Mesothelial cell of epicardium (in vitro differentiated cells): Measurements from ENCODE around the gene RASL12. TPM values are rescaled to one million over a fixed set of nuclear protein-coding genes. Genes with fewer than 3 reads are reported as not detected.

Source experiments
- DNase-seq, 2 experiments: peaks; one replicate each; pipeline ENCODE4 v3.0.0; 2021; ENCODE audit warnings: low spot score in 2 of 2; ENCODE audit not compliant: unreplicated experiment in 2 of 2
- H3K27ac Mint-ChIP-seq: 2 replicates; pipeline ENCODE4 v1.8.0; 2021; ENCODE audit warnings: mixed read lengths
- H3K27me3 Mint-ChIP-seq: 2 replicates; pipeline ENCODE4 v1.8.0; 2021; ENCODE audit warnings: low read depth, mixed read lengths
- H3K36me3 Mint-ChIP-seq: 2 replicates; pipeline ENCODE4 v1.8.0; 2021; ENCODE audit warnings: mixed read lengths
- H3K4me1 Mint-ChIP-seq: 2 replicates; pipeline ENCODE4 v1.8.0; 2021; ENCODE audit warnings: mixed read lengths
- H3K4me3 Mint-ChIP-seq: 2 replicates; pipeline ENCODE4 v1.8.0; 2021; ENCODE audit warnings: mild to moderate bottlenecking, moderate library complexity, mixed read lengths
- H3K9me3 Mint-ChIP-seq: 2 replicates; pipeline ENCODE4 v1.8.0; 2021; ENCODE audit warnings: mixed read lengths
- CTCF ChIP-seq: fragments of 200-600 bp; sonication (generic); IDR thresholded peaks from one replicate; pipeline ENCODE4 v1.5.0; 2021; ENCODE audit warnings: antibody characterized with exemption; ENCODE audit not compliant: unreplicated experiment
- total RNA-seq: library from RNA; stranded (reverse); gene quantifications from 3 replicates; pipeline ENCODE4 v1.2.1, GENCODE V29; 2021

RASL12 gene
- total RNA-seq, 1 donor from 2014 or later = 11.7 TPM

DNA sequence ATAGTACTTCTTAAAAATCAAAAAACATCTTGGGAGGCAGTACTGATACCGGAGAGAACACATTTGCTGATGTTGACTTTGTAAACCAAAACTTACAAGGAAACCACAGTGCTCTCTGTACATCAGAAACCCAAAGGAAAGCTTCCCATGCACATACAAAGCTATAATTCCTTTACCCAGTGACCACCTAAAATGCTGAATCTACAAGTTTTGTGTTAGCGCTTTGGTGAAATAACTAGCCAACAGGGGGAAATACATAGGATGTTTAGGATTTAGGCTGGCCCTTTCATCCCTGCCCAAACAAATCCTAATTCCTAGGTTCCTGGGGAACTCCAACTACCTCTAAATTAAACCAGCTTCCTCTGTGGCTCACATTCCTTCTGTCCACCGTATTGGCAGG is 62.8 kb downstream of the RASL12 start:
- Mint-ChIP-seq H3K4me3 (no peak overlapping the region), H3K36me3 (peaks cover 22% of the 10 kb centered on the region), H3K9me3 (no peaks in the 10 kb centered on the region), H3K27ac (no peak overlapping the region), H3K27me3 (no peaks in the 10 kb centered on the region), H3K4me1 (no peaks in the 10 kb centered on the region)
- no peak for TF ChIP-seq CTCF
- DNase-seq = no peak

Other genes starting within 250 kb of the RASL12 start
- 10.8 to 12.4 TPM (median 10.8 TPM) in 3 replicates for gene PIF1, start 242.3 kb downstream of the RASL12 start, total RNA-seq
- 8.7 to 9.8 TPM (median 8.8 TPM) in 3 replicates for gene PLEKHO2, start 226.1 kb downstream of the RASL12 start, total RNA-seq
- gene ANKDD1A, start 156.1 kb downstream of the RASL12 start, total RNA-seq = 3.7 to 4.1 TPM (median 4.1 TPM) in 3 replicates
- 89.4 to 101 TPM (median 94.8 TPM) in 3 replicates for gene SPG21, start 78.1 kb downstream of the RASL12 start, total RNA-seq
- gene MTFMT, start 38.4 kb downstream of the RASL12 start, total RNA-seq = 15.8 to 20.0 TPM (median 17.8 TPM) in 3 replicates
- not detected in 3 replicates for gene SLC51B, start 22.6 kb downstream of the RASL12 start, total RNA-seq
- gene KBTBD13, start 8.8 kb upstream of the RASL12 start, total RNA-seq = 0.09 to 0.11 TPM in 2 of 3 replicates, not detected in the other
- gene UBAP1L, start 47.2 kb upstream of the RASL12 start, total RNA-seq = 10.7 to 11.6 TPM (median 10.9 TPM) in 3 replicates
- 29.9 to 34.5 TPM (median 32.7 TPM) in 3 replicates for gene PDCD7, start 65.8 kb upstream of the RASL12 start, total RNA-seq
- 56.3 to 60.8 TPM (median 58.7 TPM) in 3 replicates for gene CLPX, start 117.4 kb upstream of the RASL12 start, total RNA-seq
- gene CILP, start 143.5 kb upstream of the RASL12 start, total RNA-seq = 0.95 to 1.3 TPM (median 1.2 TPM) in 3 replicates
- gene PARP16, start 218.9 kb upstream of the RASL12 start, total RNA-seq = 17.7 to 21.0 TPM (median 18.6 TPM) in 3 replicates
- not detected in 3 replicates for gene RNU5A-1, start 228.1 kb upstream of the RASL12 start, total RNA-seq
- gene RNU5B-1, start 236.7 kb upstream of the RASL12 start, total RNA-seq = 16.2 to 27.9 TPM (median 19.7 TPM) in 3 replicates